Dermis microvascular lymphatic vessel endothelial cell (primary cell): Measurements from ENCODE around the gene OR2V1. TPM values are rescaled to one million over a fixed set of nuclear protein-coding genes. Genes with fewer than 3 reads are reported as not detected.
"Not testable (repeated sequence)": the region's sequence is repeated elsewhere in the genome, so short reads cannot be mapped to it uniquely, and the experiment has no call there.

Source experiments
- DNase-seq, 2 donors: peaks; one replicate each; pipeline versions ENCODE4 v3.0.0 to v3.0.0-alpha.2; 2010; ENCODE audit warnings: low read depth in 2 of 2
- total RNA-seq: library from RNA; depleted of rRNA; stranded (reverse); fragments of >200 nt; gene quantifications from 2 replicates; pipeline ENCODE4 v1.2.1, GENCODE V29; 2014

OR2V1 gene
- total RNA-seq, 1 donor from 2014 or later = not detected

DNA sequence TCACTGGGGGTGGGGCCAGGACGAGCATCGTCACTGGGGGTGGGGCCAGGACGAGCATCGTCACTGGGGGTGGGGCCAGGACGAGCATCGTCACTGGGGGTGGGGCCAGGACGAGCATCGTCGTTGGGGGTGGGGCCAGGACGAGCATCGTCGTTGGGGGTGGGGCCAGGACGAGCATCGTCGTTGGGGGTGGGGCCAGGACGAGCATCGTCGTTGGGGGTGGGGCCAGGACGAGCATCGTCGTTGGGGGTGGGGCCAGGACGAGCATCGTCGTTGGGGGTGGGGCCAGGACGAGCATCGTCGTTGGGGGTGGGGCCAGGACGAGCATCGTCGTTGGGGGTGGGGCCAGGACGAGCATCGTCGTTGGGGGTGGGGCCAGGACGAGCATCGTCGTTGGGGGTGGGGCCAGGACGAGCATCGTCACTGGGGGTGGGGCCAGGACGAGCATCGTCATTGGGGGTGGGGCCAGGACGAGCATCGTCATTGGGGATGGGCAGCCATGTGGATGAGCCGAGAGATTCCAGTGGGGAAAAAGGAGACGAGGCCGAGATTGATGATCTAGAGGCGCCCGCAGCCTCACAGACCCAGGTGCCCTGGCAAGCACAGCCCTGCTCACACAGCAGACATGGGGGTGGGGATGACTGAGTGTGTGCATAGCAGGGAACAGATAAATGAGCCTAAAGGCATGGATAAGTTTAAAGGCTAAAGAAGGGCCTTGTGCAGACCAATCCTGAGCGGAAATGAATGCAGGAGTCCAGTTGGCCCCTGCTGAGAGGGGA, 30.0 kb upstream of the OR2V1 start:
- DNase-seq = peak in 1 of 2 donors; percentile 66

- DNase-seq = peak in 1 of 2 donors; percentile 34
These were observed 29.3 kb upstream of the OR2V1 start for GRCh38 chr5:181160152-181160754.

DNA sequence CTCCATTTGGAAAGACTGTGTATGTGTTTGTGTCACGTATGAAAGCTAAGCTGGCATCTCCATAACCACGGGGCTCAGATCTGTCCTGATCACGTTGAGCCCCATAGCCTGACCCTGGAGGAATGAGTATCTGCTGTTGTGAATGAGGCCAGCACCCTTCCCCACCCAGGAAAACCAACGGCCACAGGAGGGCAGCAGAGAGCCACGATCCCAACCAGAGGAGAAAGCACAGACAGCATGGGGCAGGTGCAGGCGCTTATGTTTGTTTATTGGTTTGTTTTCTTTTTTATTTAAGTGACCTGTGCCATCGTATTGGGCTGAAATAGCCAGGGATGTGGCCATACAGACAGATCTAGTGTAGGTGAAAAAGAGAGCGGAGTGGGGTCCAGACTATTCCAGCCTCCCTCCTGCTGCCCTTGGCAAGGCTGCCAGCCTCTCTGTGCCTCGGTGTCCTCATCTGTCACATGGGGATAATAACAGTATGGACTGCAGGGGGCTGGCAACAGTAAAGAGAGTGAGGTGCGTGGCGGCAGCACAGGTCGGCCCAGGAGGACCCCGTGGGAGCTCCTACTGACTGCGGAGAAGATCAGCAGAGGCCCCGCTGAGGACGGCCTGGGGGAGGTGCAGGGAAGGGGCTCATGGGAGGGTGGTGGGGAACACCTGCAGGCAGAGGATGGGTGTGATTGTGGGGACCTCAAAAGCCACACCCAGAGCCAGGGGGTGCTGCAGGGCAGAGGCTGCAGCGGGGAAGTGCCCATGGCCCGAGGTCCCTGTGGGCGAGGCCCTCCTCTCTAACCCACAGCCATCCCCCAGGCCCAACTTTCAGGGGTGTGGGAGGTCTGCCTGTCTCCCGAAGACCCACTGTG, 28.6 kb upstream of the OR2V1 start:
- peak in 1 of 2 donors; percentile 48 for DNase-seq

- no peak for DNase-seq
These were observed 27.9 kb upstream of the OR2V1 start for GRCh38 chr5:181158869-181159268.

- DNase-seq = no peak
These were observed 25.8 kb upstream of the OR2V1 start for GRCh38 chr5:181156758-181157157.

DNA sequence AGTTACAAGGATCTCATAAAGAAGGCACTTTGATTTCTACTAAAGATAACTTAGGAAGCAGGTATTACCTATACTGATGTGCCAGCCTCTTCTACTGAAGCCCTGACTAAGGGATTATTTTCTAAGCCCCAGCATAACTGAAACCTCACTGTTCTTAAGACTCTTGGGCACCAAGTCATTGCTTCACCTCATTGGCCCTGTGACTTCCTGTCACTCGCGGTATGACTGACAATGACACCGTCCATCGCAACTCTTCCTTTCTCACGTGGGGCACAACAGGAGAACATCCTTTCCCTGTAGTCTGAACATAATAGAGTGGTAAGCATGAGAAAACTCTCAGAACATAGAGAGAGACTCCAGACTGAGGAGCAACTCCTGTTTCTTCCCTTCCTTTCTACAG, 22.8 kb upstream of the OR2V1 start:
- DNase-seq = no peak

GRCh38 chr5:181152406-181152805, 21.4 kb upstream of the OR2V1 start:
- DNase-seq = peak; percentile 46 to 85

DNA sequence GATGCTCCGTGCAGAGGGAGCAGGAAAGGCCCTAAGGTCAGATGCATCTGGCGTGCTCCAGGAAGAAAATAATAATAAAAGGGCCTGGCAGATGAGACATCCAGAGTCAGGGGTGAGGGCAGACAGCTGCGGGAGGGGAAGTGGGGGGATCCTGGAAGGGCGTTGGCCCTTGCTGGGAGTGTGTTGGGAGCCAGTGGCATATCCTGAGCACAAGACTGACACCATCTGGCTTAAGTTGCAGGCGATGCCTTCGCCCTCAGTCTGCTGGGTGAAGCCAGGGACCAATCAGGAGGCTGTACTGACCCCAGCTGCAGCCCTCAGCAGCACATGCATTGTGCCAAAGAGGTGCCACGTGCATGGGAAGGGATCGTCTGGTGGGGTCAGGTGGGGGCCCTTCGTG, 20.2 kb upstream of the OR2V1 start:
- DNase-seq = no peak

DNA sequence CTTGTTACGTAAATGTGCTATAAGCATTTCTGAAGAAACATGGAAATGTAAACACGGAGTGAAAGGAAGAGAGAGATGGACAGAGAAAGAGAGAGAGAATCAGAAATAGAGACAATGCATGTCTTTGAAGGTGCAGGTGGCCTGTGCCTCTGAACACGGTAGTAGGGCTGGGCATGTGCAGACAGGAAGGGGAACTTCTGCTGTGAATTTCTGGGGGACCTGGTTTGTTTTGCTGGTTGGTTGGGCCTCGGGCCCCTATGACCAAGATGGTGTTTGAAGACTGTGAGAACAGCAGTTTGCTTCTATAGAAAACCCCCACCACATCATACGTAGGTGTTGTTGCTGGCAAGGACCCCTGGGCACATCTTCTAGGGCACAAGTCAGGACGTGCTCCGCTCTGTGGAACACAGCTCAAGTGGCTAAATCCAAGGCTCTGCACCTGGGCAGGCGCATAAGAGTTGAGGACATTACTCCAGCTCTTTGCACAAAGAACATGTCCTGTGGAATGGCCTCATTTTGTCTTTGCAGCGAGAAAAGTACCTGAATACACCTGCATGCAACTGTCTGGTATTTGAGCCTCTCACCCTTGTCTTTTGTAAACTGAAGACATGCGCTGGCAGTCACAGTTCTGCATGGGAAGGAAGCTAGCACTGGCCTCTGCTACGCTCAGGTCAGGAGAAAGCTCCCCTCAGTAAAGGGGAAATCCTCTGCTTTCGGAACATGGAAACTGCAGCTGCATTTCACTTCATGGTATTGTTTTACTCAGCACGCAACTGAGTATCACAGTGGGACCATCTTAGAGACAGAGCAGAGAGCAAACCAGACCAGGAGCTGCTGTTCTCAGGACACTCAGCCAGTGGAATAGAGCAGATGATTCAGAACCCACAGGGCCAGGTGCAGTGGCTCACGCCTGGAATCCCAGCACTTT, 19.1 kb upstream of the OR2V1 start:
- peak in 1 of 2 donors; percentile 18 for DNase-seq

GRCh38 chr5:181149355-181149754, 18.4 kb upstream of the OR2V1 start:
- DNase-seq = no peak

DNA sequence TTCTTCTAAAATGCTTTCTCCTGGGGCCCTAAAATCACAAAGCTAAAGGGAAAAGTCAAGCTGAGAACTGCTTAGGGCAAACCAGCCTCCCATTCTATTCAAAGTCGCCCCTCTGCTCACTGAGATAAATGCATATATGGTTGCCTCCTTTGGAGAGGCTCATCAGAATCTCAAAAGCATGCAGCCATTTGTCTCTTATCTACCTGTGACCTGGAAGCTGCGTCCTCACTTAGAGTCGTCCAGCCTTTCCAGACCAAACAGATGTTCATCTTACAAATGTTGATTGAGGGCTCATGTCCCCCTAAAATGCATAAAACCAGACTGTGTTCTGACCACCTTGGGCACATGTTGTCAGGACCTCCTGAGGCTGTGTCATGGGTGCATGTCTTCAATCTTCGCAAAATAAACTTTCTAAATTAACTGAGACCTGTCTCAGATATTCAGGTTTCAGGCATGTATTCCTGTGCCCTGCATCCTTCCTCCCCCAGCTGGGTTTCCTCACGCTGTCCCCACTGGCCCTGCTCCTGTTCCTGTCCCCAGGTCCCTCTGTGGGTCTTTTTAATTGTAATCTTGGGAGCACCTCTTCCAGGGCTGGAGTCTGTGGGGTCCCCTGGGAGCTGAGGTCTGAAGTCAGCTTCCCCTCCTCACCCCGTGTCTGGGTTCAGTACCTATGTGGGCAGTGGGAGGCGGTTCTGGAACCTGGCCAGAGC, 16.1 kb upstream of the OR2V1 start, which contains the start of gene OR2V2:
Gene OR2V2 (plus strand): TSS at position 660 of the 710 bp plus-strand sequence. CDS start 7,357 bp downstream, outside the sequence.
- not testable (repeated sequence) for DNase-seq

DNA sequence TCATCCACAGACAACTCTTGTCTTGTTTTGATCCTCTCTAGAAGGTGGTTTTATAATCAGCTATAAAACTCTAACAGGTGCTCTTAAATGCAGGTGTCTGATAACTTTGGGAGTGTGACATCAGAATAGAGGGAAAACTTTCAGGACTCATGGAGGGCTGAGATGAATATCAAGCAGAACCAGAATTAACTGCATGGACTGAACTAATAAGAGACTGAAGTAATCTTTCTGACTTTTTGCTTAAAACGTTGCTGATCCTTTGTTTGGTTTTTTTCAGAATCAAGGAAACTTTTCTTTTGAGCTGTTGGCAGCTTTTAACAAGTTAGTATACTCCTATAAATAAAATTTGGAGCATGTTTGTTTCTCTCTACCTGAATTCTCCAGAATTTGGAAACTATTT, 14.2 kb upstream of the OR2V1 start:
- DNase-seq = no peak

DNA sequence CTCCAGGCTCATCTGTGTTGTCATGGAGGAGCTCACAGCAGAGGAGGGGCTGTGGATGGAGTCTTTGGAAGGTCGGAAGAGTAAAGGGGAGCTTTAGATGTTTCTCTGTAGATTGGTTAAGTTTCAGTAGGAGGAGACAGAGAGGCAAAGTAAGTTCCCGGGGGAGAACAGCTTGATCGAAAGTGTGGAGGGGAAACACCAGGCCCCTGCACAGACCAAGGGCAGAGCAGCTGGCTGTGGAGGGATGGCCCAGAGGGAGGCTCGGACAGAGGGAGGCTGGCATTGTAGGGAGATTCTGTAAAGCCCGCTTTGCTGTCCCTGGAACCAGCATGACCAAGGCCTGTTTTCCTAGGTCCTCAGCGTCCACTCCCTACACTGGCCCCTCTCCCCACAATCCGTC, 11.1 kb upstream of the OR2V1 start:
- no peak for DNase-seq

- DNase-seq = no peak
These were observed 9.8 kb upstream of the OR2V1 start for GRCh38 chr5:181140766-181141165.

DNA sequence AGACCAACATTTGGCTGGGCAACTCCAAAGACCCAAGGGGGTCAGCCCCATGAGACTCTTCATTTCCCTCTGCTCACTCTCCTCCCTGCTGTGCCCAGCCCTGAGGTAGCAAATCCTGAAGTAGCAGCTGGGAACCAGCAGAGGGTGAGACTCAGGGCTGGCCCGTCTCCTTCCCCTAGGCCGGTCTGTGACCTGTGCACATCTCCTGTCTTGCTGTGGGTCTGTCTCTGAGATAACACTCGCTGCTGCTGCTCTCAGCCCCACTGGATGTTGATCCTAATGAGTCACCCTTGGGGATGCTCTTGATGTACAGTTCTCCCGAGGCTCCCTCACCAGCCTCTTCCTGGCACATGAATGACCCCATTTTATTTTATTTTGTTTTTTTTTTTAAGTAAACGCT, 7.3 kb upstream of the OR2V1 start:
- DNase-seq = no peak

GRCh38 chr5:181136361-181136955, 5.5 kb upstream of the OR2V1 start:
- DNase-seq = no peak

DNA sequence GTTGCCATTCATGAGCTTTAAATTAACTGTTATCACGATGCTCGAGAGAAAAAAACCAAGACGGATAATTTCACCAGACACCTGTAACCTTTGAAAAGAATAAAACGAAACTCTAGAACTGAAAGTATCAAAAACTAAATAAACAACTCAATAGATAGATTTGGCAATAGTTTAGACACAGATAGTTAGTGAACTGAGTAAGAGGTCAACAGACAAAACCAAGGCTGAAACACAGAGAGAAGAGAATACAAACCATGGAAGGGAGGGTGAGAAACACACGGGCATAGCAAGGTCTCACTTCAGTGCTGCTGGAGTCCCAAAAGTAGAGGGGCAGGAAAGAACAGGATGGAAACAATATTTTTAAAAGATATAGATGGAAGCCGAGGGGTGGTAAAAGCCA, 3.3 kb upstream of the OR2V1 start:
- DNase-seq = no peak

- DNase-seq = peak; percentile 30 to 87
These were observed 2.8 kb upstream of the OR2V1 start for GRCh38 chr5:181133610-181134231.

- no peak for DNase-seq
These were observed 2.1 kb upstream of the OR2V1 start for GRCh38 chr5:181133083-181133482.
